ENCODE data around the gene IRF2BP1. TPM values are rescaled to one million over a fixed set of nuclear protein-coding genes. Genes with fewer than 3 reads are reported as not detected.
A peak's percentile ranks its signal among the peaks of the same experiment; 100 is the strongest.

Gene IRF2BP1
- total RNA-seq, 1 experiment from 2014 or later = 29.7 TPM

GRCh38 chr19:45927565-45928261 lies 41.8 kb upstream of the IRF2BP1 start:
- no TSS peak for BruUV-seq (replicated peaks)
- Histone ChIP-seq H3K27me3 (replicated peaks; ENCODE audit: insufficient read depth, low read depth, low read length, poor library complexity) (peaks cover under 1% of the 10 kb centered on the region), H3K27ac (ENCODE audit: low read depth, low read length, poor library complexity, severe bottlenecking) (no peak overlapping the region), H3K4me3 (ENCODE audit: low read depth, low read length, poor library complexity, severe bottlenecking) (peak overlapping the region; percentile 35), H3K4me1 (ENCODE audit: insufficient read depth, low read length, poor library complexity, severe bottlenecking) (peaks cover 4% of the 10 kb centered on the region), H3K9me3 (ENCODE audit: low read depth, low read length, poor library complexity, severe bottlenecking) (no peaks in the 10 kb centered on the region), H3K36me3 (ENCODE audit: insufficient read depth, low read length, poor library complexity, severe bottlenecking) (no peaks in the 10 kb centered on the region)
- intact Hi-C loops (cut with micrococcal nuclease; ENCODE audit: unreplicated experiment) = no loop called here
- peak; percentile 94 for DNase-seq (ENCODE audit: low spot score)
- ChIA-PET CTCF (no interaction called here), POLR2A (ENCODE audit: low non-redundant PET) (no interaction called here)
- TF ChIP-seq, protein P1, sequence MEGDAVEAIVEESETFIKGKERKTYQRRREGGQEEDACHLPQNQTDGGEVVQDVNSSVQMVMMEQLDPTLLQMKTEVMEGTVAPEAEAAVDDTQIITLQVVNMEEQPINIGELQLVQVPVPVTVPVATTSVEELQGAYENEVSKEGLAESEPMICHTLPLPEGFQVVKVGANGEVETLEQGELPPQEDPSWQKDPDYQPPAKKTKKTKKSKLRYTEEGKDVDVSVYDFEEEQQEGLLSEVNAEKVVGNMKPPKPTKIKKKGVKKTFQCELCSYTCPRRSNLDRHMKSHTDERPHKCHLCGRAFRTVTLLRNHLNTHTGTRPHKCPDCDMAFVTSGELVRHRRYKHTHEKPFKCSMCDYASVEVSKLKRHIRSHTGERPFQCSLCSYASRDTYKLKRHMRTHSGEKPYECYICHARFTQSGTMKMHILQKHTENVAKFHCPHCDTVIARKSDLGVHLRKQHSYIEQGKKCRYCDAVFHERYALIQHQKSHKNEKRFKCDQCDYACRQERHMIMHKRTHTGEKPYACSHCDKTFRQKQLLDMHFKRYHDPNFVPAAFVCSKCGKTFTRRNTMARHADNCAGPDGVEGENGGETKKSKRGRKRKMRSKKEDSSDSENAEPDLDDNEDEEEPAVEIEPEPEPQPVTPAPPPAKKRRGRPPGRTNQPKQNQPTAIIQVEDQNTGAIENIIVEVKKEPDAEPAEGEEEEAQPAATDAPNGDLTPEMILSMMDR (conservative IDR thresholded peaks at IDR 0.05; ENCODE audit: low read depth, low read length) = no peak
- no peak for TF ChIP-seq EZH2 (IDR thresholded peaks at IDR 0.05; ENCODE audit: borderline replicate concordance, low read depth, low read length, poor library complexity, severe bottlenecking)

DNA sequence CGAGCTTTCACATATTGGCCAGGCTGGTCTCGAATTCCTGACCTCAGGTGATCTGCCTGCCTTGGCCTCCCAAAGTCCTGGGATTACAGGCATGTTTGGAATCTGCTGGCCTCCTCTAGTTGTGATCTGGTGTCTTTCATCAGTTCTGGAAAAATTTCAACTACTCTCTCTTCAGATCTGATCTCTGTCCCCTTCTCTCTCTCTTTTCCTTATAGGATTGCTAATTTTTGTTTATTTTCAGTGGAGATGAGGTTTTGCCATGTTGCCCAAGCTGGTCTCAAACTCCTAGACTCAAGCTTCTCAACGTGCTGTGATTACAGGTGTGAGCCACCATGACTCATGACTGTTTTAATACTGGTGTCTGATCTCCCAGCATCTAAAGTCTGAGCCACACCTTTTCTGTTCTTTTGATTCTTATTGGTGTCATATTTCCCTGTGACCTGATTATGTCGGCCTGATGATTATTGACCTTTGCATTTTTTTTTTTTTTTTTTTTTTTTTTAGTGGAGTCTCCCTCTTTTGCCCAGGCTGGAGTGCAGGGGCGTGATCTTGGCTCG lies 39.0 kb upstream of the IRF2BP1 start:
- peaks cover 4% of the 10 kb centered on the region for H3K4me1 ChIP-seq (ENCODE audit: insufficient read depth, low read length, poor library complexity, severe bottlenecking)
- no peak overlapping the region for H3K4me3 ChIP-seq (ENCODE audit: low read depth, low read length, poor library complexity, severe bottlenecking)
- intact Hi-C loops (cut with micrococcal nuclease; ENCODE audit: unreplicated experiment) = no loop called here
- CTCF ChIA-PET = no interaction called here
- no peaks in the 10 kb centered on the region for H3K36me3 ChIP-seq (ENCODE audit: insufficient read depth, low read length, poor library complexity, severe bottlenecking)
- H3K27ac ChIP-seq (ENCODE audit: low read depth, low read length, poor library complexity, severe bottlenecking) = no peak overlapping the region
- BruUV-seq (replicated peaks) = no TSS peak
- POLR2A ChIA-PET (ENCODE audit: low non-redundant PET) = no interaction called here
- H3K27me3 ChIP-seq (replicated peaks; ENCODE audit: insufficient read depth, low read depth, low read length, poor library complexity) = peaks cover 4% of the 10 kb centered on the region
- no peak for DNase-seq (ENCODE audit: low spot score)
- no peaks in the 10 kb centered on the region for H3K9me3 ChIP-seq (ENCODE audit: low read depth, low read length, poor library complexity, severe bottlenecking)
- TF ChIP-seq EZH2 (IDR thresholded peaks at IDR 0.05; ENCODE audit: borderline replicate concordance, low read depth, low read length, poor library complexity, severe bottlenecking) = no peak
- TF ChIP-seq, protein P1 (conservative IDR thresholded peaks at IDR 0.05; ENCODE audit: low read depth, low read length) = no peak

GRCh38 chr19:45922281-45922680 lies 36.3 kb upstream of the IRF2BP1 start:
- peaks cover 24% of the 10 kb centered on the region for H3K27me3 ChIP-seq (replicated peaks; ENCODE audit: insufficient read depth, low read depth, low read length, poor library complexity)
- no peaks in the 10 kb centered on the region for H3K36me3 ChIP-seq (ENCODE audit: insufficient read depth, low read length, poor library complexity, severe bottlenecking)
- no peaks in the 10 kb centered on the region for H3K4me1 ChIP-seq (ENCODE audit: insufficient read depth, low read length, poor library complexity, severe bottlenecking)
- ChIA-PET POLR2A (ENCODE audit: low non-redundant PET) (no interaction called here), CTCF (interaction anchor here (0.5 kb wide), 1 partner anchor 359 kb away, joined by 9 read pairs; no protein-coding TSS in a partner anchor)
- DNase-seq (ENCODE audit: low spot score) = no peak
- TF ChIP-seq, protein P1 (conservative IDR thresholded peaks at IDR 0.05; ENCODE audit: low read depth, low read length) = 0 out of 2 replicates have a peak, but pooled peaks have one; percentile 22
- TF ChIP-seq EZH2 (IDR thresholded peaks at IDR 0.05; ENCODE audit: borderline replicate concordance, low read depth, low read length, poor library complexity, severe bottlenecking) = no peak
- H3K4me3 ChIP-seq (ENCODE audit: low read depth, low read length, poor library complexity, severe bottlenecking) = no peak overlapping the region
- H3K9me3 ChIP-seq (ENCODE audit: low read depth, low read length, poor library complexity, severe bottlenecking) = no peaks in the 10 kb centered on the region
- BruUV-seq (replicated peaks) = no TSS peak
- intact Hi-C loops (cut with micrococcal nuclease; ENCODE audit: unreplicated experiment) = no loop called here
- no peak overlapping the region for H3K27ac ChIP-seq (ENCODE audit: low read depth, low read length, poor library complexity, severe bottlenecking)
